CMK (cell line): ENCODE data around the gene SHMT2.
A peak's percentile ranks its signal among the peaks of the same experiment; 100 is the strongest.

ENCODE experiments used
- DNase-seq: peaks from one replicate; pipeline ENCODE4 v3.0.0-alpha.2; 2010; ENCODE audit warnings: low read depth

Gene SHMT2

DNA sequence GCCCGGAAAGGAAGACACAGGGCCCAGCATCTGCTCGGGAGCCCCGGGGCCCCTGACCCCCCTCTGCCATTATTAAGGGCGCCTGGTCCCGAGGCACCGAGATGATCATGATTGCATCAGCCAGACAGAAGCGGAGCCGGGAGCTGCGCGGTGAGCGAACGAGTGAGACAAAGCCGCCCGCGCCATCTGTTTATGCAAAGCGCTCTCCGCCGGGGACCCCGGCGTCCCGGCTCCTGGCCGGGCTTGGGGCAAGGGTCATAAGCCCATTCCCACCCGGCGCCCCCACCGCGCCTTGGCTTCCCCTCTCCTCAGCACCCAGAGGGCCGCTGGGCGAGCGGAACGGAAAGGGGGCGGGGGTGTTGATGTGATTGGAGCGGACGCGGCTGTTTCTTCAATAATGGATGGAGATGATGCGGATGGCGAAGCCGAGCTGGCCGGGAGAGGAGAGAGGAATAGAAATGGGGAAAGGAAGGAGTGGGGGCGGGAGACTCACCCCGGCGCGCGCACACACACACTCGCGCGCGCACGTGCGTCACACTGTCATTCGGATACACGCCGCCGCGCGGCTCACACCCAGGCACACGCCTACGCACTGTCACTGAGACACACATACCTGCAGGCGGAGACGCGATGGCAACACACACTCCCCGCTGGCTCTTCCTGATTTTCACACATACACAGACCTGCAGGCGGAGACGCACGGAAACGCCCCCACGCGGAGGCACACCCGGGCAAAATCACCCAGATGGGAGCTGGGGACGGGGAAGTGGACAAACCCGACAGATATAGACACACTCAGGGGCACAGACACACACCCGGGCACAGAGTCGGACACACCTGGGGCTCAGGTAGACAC, 10.8 kb downstream of the SHMT2 start:
- DNase-seq: no peak

DNA sequence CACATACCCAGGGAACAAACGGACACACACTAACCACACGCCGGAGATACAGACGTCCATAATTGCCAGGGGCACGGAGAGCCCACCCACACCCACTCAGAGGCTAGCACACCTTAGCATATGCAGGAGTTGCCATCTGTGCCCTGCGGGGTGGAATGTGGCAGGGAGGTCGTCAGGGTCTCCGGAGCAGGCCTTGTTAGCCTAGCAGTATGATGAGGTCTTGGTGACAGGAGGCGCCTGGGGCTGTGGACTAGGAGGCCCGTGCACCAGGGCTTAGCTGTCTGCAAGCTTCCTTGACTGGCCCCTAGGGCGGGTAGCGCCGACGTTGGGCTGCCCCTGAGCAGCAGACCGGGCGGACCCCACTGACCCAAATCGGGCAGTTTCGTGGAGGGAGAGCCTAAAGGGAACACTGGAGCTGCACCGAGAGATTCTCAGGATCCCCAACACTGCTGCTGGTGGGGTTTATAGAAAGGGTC, 11.5 kb downstream of the SHMT2 start:
- DNase-seq: no peak

- no peak for DNase-seq
Measured at GRCh38 chr12:57241402-57242310, 12.1 kb downstream of the SHMT2 start.

DNA sequence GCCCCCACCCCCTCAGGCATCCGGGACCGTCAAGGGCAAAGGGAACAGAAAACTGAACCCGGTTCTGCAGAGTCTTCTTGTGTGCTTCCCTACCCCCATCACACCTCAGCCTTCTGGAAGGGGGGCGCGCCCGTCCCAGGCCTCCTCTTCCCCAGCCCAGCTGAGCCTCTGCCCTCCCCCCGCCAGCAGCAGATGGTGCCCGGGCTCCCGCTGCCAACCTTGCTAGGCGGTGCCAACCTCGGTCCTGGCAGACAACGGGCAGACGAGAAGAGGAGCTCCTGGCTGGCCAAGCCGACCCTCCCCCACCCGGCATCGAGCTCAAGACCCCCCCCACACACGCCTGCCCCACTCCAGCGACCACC, 12.8 kb downstream of the SHMT2 start:
- DNase-seq: no peak

GRCh38 chr12:57242691-57243454, 13.4 kb downstream of the SHMT2 start:
- no peak for DNase-seq

DNA sequence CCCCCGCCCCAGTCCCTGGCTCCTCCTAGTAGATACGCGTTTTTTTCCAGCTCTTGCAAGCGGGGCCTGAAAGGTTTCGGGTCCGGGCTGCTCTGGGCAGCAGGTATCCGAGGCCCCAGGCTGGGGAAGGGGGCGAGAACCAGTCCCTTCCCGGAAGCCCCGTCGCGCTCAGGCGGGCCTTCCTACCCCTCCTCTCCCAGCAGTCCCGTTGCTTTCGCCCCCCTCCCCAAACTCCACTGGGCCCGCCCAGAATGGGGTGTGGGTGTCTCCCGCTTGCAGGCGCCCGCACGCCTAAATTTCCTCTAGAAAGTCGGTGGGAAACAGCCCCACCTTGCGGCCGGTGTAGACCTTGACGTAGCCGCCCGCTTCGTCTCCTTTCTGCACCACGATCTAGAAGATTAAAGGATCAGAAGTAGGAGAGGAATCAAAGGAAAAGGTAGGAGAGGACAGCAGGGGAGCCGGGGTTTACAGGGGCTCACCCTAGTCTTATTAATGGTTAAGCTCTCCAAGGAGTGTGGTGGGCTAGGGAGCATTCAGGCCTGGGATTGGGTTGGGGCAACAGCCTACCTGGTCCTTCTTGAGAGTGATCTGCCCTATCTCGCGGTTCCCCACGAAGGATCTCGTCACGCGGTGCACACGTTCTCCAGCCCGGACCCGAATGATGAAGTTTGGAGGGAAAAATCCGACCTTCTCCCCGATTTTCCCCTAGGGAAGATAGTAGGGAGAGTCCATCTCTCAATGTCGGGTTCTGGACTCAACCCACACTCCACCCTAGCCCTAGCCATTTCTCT, 14.2 kb downstream of the SHMT2 start:
- no peak for DNase-seq

- no peak for DNase-seq
Measured at GRCh38 chr12:57244312-57244696, 14.8 kb downstream of the SHMT2 start.

DNA sequence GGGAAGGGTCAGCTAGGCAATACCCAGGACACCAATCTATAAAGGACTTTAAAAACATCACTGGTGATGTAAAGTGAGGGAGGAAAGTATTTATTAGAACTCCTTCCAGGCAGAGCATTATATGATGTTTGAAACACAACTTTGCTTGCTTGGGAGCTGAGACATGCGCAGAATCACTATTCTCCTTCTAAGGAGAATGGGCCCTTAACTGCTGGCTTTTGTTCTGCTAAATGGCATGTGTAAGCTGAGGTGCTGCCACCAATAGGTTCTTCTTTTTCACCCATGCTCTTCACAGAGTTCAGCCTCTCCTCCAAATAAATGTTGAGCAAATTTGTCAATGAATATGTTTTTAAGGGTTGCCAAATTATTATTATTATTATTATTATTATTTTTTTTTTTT, 17.5 kb downstream of the SHMT2 start:
- DNase-seq: no peak

- peak; percentile 80 for DNase-seq
Measured at GRCh38 chr12:57248934-57249742, 19.6 kb downstream of the SHMT2 start.

GRCh38 chr12:57250541-57250940, 21.0 kb downstream of the SHMT2 start:
- DNase-seq: no peak

DNA sequence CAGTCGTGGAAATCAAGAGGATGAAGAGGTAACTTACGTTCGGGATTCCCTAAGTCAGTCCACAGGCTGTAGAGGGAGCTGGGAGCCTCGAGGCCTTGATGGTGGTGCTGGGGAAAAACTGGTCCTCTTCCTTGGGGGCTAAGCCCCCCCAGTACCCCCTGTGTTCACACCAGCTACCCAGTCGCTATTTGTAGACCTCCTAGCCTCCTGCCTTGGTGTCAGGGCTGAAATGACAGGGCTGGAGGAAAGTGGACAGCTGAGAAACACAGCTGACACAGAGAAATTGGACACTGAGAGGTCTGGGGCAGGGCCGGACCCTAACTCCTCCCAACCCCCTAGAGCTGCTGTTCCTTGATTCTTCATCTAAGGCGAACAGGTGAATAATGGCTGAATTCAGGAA, 21.4 kb downstream of the SHMT2 start, which contains the start of gene STAC3:
Gene STAC3 (minus strand): TSS at position 232 of the 400 bp plus-strand sequence. CDS start 1,551 bp downstream, outside the sequence.
- DNase-seq: no peak

DNA sequence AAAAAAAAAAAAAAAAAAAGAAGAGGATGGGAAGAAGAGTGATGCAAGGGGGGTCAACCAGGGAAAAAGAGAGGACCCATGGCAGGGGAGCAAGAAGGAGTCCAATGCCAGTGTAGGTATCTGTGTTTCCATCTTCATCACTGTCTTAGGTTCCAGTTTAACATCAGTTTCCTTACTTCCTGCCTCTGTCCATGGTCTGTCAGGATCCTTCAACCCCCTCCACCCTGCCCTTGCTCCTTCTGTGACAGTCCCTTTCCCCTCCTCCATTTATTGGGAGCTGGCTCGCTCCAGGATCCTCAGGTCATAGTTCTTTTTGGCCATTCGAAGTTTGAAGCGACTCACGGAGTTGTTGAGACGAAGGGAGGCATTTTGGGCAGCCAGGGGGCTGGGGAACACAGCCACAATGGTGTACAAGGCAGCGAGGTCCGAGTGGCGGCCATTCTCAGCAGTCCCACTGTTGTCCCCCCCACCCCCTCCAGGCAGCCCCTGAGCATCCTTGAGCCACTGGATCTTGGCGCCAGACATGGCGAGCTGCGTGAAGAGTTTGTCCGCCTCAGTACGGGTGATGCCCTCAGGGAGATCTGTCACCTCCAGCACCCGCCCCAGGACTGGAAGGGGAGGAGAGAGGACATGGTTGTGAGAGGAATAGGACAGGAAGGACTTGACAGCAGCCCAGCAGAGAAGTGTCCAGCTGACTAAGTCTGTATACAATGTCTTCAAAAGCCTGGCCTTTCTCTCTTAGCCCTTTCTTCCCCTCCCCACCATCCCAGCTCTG, 25.2 kb downstream of the SHMT2 start:
- no peak for DNase-seq

- no peak for DNase-seq
Measured at GRCh38 chr12:57255916-57256315, 26.4 kb downstream of the SHMT2 start.

GRCh38 chr12:57258977-57259970, 29.8 kb downstream of the SHMT2 start:
- no peak for DNase-seq

DNA sequence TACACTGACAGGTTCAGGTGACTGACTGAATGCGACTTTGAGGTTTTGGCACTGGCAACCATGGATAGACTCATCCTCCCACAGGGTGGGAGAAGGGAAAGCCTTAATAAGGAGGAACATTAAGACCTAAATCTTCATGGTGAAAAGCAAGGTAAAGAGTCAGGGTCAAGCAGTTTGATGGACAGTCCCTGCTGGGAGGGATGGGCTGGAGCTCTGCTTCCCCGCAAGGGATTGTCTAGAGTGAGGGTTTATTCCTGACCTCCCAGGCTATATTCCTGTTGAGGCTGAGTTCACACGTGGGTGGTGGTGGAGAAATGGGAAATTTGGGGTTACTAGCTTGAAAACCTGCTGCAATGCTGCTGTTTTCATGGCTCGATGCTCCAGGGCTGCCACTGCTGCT, 30.9 kb downstream of the SHMT2 start:
- no peak for DNase-seq

DNA sequence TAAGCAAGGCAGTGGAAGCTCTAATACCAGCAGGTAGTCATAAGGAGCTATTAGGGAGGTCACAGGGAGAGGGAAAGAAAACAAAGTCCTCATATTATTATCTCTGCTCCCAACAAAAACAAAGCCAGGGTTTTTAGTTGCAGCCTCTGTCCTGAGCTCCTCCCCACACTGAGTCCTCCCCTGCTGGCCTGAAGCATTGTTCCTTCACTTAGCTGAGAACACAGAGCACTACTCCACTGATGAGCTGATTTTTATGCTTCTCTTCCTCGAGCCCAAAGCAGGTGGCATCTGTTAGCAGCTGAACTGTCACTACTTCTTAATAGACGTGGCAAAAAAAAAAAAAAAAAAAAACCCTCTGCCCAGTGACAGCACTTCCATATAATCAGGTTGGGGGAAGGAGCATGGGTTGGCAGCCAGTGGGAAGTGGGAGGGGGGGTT, 31.9 kb downstream of the SHMT2 start:
- DNase-seq: no peak

- DNase-seq: no peak
Measured at GRCh38 chr12:57262126-57262822, 32.8 kb downstream of the SHMT2 start.

DNA sequence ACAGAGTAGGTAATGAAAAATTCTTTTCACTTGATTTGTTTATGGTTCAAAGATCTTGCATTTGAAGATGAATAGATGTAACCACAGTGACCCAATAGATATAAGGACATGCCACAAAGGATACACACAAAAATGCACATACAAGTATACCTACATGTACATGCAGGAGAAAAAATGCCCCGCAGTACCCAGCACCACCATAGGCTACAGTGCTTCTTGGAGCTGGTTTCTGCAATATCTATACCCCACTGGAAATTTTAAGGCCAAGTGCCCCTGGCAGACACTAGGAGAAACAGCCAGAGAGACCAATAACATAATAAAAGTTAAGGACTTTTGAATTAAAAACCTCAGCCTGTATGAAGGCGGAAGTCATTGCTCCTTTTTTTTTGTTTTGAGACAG, 33.6 kb downstream of the SHMT2 start:
- no peak for DNase-seq
